Activated CD8-positive, alpha-beta memory T cell treated with anti-CD3 and anti-CD28 coated beads, Interleukin-2, amount 50 U/mL, for 24 hours (primary cell): ENCODE measurements around the gene OLFML2A.

Experiments used
- DNase-seq: peaks from one replicate; pipeline ENCODE4 v3.0.0-alpha.2; 2020; ENCODE audit errors: extremely low read depth

OLFML2A gene

GRCh38 chr9:124778575-124779367, 1.8 kb downstream of the OLFML2A start:
- DNase-seq, result no peak

GRCh38 chr9:124779368-124780059, 2.6 kb downstream of the OLFML2A start:
- DNase-seq, result no peak

- DNase-seq, result no peak
Measured at GRCh38 chr9:124780060-124780756, 3.3 kb downstream of the OLFML2A start.

GRCh38 chr9:124780757-124781151, 3.8 kb downstream of the OLFML2A start:
- DNase-seq, result no peak

- no peak for DNase-seq
Measured at GRCh38 chr9:124781967-124782660, 5.2 kb downstream of the OLFML2A start.

GRCh38 chr9:124782661-124783574, 6.0 kb downstream of the OLFML2A start:
- no peak for DNase-seq

GRCh38 chr9:124783830-124784229, 6.9 kb downstream of the OLFML2A start:
- DNase-seq, result no peak

GRCh38 chr9:124784509-124784908, 7.6 kb downstream of the OLFML2A start:
- DNase-seq, result no peak

- DNase-seq, result no peak
Measured at GRCh38 chr9:124786881-124787573, 10.1 kb downstream of the OLFML2A start.

- DNase-seq, result no peak
Measured at GRCh38 chr9:124788542-124789217, 11.7 kb downstream of the OLFML2A start.

- DNase-seq, result no peak
Measured at GRCh38 chr9:124789531-124789930, 12.6 kb downstream of the OLFML2A start.

GRCh38 chr9:124790301-124790700, 13.4 kb downstream of the OLFML2A start:
- DNase-seq, result no peak

- DNase-seq, result no peak
Measured at GRCh38 chr9:124790801-124791505, 14.0 kb downstream of the OLFML2A start.

- DNase-seq, result no peak
Measured at GRCh38 chr9:124792257-124793014, 15.5 kb downstream of the OLFML2A start.

- no peak for DNase-seq
Measured at GRCh38 chr9:124793015-124793541, 16.1 kb downstream of the OLFML2A start.

- DNase-seq, result no peak
Measured at GRCh38 chr9:124794902-124795491, 18.1 kb downstream of the OLFML2A start.

GRCh38 chr9:124795881-124796431, 19.0 kb downstream of the OLFML2A start:
- no peak for DNase-seq
